HG03439 (cell line): Measurements from ENCODE around the gene MCF2L.
"Not testable (repeated sequence)": the region's sequence is repeated elsewhere in the genome, so short reads cannot be mapped to it uniquely, and the experiment has no call there.

Source experiments
- ATAC-seq: cut with Tn5 transposase; IDR thresholded peaks from one replicate; pipeline ENCODE4 v1.9.1; 2021; ENCODE audit warnings: mild to moderate bottlenecking, moderate library complexity; ENCODE audit not compliant: unreplicated experiment

Gene MCF2L

GRCh38 chr13:113106711-113107351 lies 137.8 kb downstream of the MCF2L start:
- ATAC-seq: no peak

- not testable (repeated sequence) for ATAC-seq
These were observed 139.5 kb downstream of the MCF2L start for GRCh38 chr13:113108521-113108920.

GRCh38 chr13:113109151-113110047 lies 140.4 kb downstream of the MCF2L start:
- ATAC-seq: no peak

- ATAC-seq: no peak
These were observed 141.2 kb downstream of the MCF2L start for GRCh38 chr13:113110048-113110851.

GRCh38 chr13:113110852-113111315 lies 141.9 kb downstream of the MCF2L start:
- no peak for ATAC-seq

- not testable (repeated sequence) for ATAC-seq
These were observed 142.8 kb downstream of the MCF2L start for GRCh38 chr13:113111821-113112220.

GRCh38 chr13:113112475-113112874 lies 143.5 kb downstream of the MCF2L start:
- not testable (repeated sequence) for ATAC-seq

GRCh38 chr13:113112893-113113845 lies 144.2 kb downstream of the MCF2L start:
- ATAC-seq: no peak

GRCh38 chr13:113113846-113114271 lies 144.8 kb downstream of the MCF2L start:
- no peak for ATAC-seq

- no peak for ATAC-seq
These were observed 145.7 kb downstream of the MCF2L start for GRCh38 chr13:113114511-113115362.

GRCh38 chr13:113115363-113116205 lies 146.6 kb downstream of the MCF2L start:
- ATAC-seq: no peak

GRCh38 chr13:113116206-113116800 lies 147.3 kb downstream of the MCF2L start:
- ATAC-seq: no peak

GRCh38 chr13:113116871-113117271 lies 147.9 kb downstream of the MCF2L start:
- no peak for ATAC-seq

GRCh38 chr13:113117335-113117872 lies 148.4 kb downstream of the MCF2L start:
- no peak for ATAC-seq

- no peak for ATAC-seq
These were observed 148.9 kb downstream of the MCF2L start for GRCh38 chr13:113117911-113118260.

GRCh38 chr13:113118261-113119021 lies 149.4 kb downstream of the MCF2L start:
- ATAC-seq: no peak
